Neuronal stem cell (in vitro differentiated cells): ENCODE measurements around the gene SYNE1.
A peak's percentile ranks its signal among the peaks of the same experiment; 100 is the strongest.

ENCODE experiments used
- DNase-seq: peaks from one replicate; pipeline ENCODE4 v3.0.0-alpha.2; 2013; ENCODE audit warnings: low spot score
- H2AFZ ChIP-seq: one replicate; pipeline ENCODE4 v1.6.1; 2013; ENCODE audit warnings: mild to moderate bottlenecking, low read length, inconsistent platforms
- H2AK5ac ChIP-seq: 2 replicates; pipeline ENCODE4 v1.6.1; 2013; ENCODE audit warnings: low read depth, mild to moderate bottlenecking, inconsistent platforms, low read length, moderate library complexity, mixed read lengths
- H2BK120ac ChIP-seq: 2 replicates; pipeline ENCODE4 v1.6.1; 2013; ENCODE audit warnings: low read depth, mild to moderate bottlenecking, inconsistent platforms, low read length, moderate library complexity, mixed read lengths
- H2BK12ac ChIP-seq: one replicate; pipeline ENCODE4 v1.6.1; 2013; ENCODE audit warnings: low read length, inconsistent platforms
- H2BK15ac ChIP-seq: 2 replicates; pipeline ENCODE4 v1.6.1; 2013; ENCODE audit warnings: mild to moderate bottlenecking, low read length, inconsistent platforms, mixed read lengths
- H2BK5ac ChIP-seq: one replicate; pipeline ENCODE4 v1.6.1; 2013; ENCODE audit warnings: inconsistent platforms, mild to moderate bottlenecking, low read length, moderate library complexity
- H3K14ac ChIP-seq: one replicate; pipeline ENCODE4 v1.6.1; 2013; ENCODE audit warnings: low read length, inconsistent platforms
- H3K18ac ChIP-seq: 2 replicates; pipeline ENCODE4 v1.6.1; 2013; ENCODE audit warnings: low read length, inconsistent platforms
- H3K23ac ChIP-seq: 2 replicates; pipeline ENCODE4 v1.6.1; 2013; ENCODE audit warnings: low read depth, mild to moderate bottlenecking, mixed read lengths, low read length, inconsistent platforms; ENCODE audit not compliant: poor library complexity
- H3K27ac ChIP-seq: replicated peaks from 3 replicates; pipeline ENCODE4 v1.5.1; 2013; ENCODE audit warnings: low read length, inconsistent platforms
- H3K27me3 ChIP-seq, 3 experiments: 2 replicates each; pipeline ENCODE4 v1.6.1; 2013; ENCODE audit warnings: low read length in 3 of 3, mild to moderate bottlenecking in 2 of 3, inconsistent platforms in 1 of 3, low read depth in 1 of 3, mixed read lengths in 1 of 3, moderate library complexity in 1 of 3; ENCODE audit not compliant: control insufficient read depth in 3 of 3, insufficient read depth in 3 of 3
- H3K36me3 ChIP-seq, 2 donors: replicated peaks in 1 of 2; 2 replicates each; pipeline ENCODE4 v1.6.1; 2013; ENCODE audit warnings: low read length in 2 of 2; ENCODE audit not compliant: control insufficient read depth in 2 of 2, insufficient read depth in 2 of 2
- H3K4ac ChIP-seq: 2 replicates; pipeline ENCODE4 v1.6.1; 2013; ENCODE audit warnings: inconsistent platforms, mild to moderate bottlenecking, low read length, moderate library complexity
- H3K4me1 ChIP-seq, 2 donors: 1 replicate in 1 of 2; 2 replicates in 1 of 2; pipeline ENCODE4 v1.6.1; 2013; ENCODE audit warnings: low read length in 2 of 2, low read depth in 1 of 2; ENCODE audit not compliant: control insufficient read depth in 2 of 2, insufficient read depth in 1 of 2
- H3K4me2 ChIP-seq: one replicate; pipeline ENCODE4 v1.6.1; 2013; ENCODE audit warnings: mild to moderate bottlenecking, low read length, inconsistent platforms; ENCODE audit not compliant: insufficient read depth, poor library complexity, severe bottlenecking
- H3K4me3 ChIP-seq, 2 donors: 2 replicates each; pipeline ENCODE4 v1.5.1; 2013; ENCODE audit warnings: low read length in 2 of 2, mild to moderate bottlenecking in 2 of 2, inconsistent platforms in 1 of 2, moderate library complexity in 1 of 2
- H3K79me1 ChIP-seq: one replicate; pipeline ENCODE4 v1.6.1; 2013; ENCODE audit warnings: low read depth, mild to moderate bottlenecking, inconsistent platforms, low read length, moderate library complexity
- H3K9ac ChIP-seq: one replicate; pipeline ENCODE4 v1.6.1; 2013; ENCODE audit warnings: mild to moderate bottlenecking, low read depth, low read length, inconsistent platforms; ENCODE audit not compliant: poor library complexity
- H3K9me3 ChIP-seq, 2 donors: replicated peaks in 1 of 2; 2 replicates each; pipeline versions ENCODE3 to v1.6.1; 2013; ENCODE audit warnings: low read length in 2 of 2, mild to moderate bottlenecking in 2 of 2, inconsistent platforms in 1 of 2, low read depth in 1 of 2, mixed read lengths in 1 of 2, moderate library complexity in 1 of 2; ENCODE audit not compliant: control insufficient read depth in 2 of 2, insufficient read depth in 1 of 2
- H4K8ac ChIP-seq: one replicate; pipeline ENCODE4 v1.6.1; 2013; ENCODE audit warnings: low read depth, mild to moderate bottlenecking, inconsistent platforms, low read length, moderate library complexity
- H4K91ac ChIP-seq: one replicate; pipeline ENCODE4 v1.6.1; 2013; ENCODE audit warnings: low read length, low read depth, mild to moderate bottlenecking, inconsistent platforms; ENCODE audit not compliant: poor library complexity
- WGBS, 2 donors: extraction: QIAGEN DNeasy Blood & Tissue Kit; methylation state at CpG; one replicate each; pipeline ENCODE4 v1.1.7; 2013; ENCODE audit warnings: missing lambda C conversion rate in 2 of 2, mixed read lengths in 1 of 2; ENCODE audit not compliant: insufficient read length in 2 of 2, insufficient replicate concordance in 1 of 2; ENCODE audit errors: extremely low coverage in 2 of 2; 5-methylcytosine and 5-hydroxymethylcytosine counted together

Gene SYNE1

DNA sequence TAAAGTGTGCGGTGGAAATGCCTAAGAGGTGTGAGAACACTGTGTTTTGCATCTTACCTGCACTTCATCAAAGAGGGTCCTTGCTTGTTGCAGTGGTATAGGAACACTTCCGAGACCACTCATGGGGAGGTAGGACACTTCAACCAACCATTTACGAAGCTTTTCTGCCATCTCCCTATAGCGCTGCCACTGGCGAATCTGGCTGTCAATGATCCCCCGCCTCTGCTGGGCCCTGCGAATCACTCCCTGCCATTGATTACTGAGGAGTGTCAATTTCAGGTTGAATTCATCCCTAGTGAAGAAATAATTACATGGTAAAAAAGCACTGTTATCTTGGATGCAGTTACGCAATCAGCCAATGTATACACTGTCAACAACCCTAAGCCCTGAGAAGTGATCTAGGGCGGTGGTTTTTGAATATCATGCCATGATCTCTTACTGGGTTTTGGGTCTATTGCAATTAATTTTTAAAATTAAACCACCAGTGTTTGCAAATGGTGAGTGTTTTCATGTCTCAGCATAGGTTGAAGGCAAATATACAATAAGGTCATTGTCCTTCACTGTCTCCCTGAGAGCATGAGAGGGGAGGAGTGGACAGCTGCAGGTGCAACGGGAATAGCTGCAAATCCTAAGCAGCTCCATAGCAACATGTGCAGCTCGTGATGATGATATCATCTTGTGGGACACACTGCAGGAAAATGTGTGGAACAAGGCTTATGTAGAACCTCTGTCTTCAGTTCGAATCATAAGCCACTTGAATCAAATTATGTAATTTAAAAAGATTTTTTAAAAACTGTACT, 429.0 kb downstream of the SYNE1 start:
- Histone ChIP-seq H3K4me3 (no peak overlapping the region), H2AFZ (no peak overlapping the region), H3K9ac (no peak overlapping the region), H3K9me3 (no peaks in the 10 kb centered on the region), H3K4me1 (no peaks in the 10 kb centered on the region), H3K23ac (no peak overlapping the region), H3K4ac (no peak overlapping the region), H2BK15ac (no peak overlapping the region), H3K18ac (no peak overlapping the region), H3K27ac (no peak overlapping the region), H3K79me1 (no peaks in the 10 kb centered on the region), H2AK5ac (no peak overlapping the region), H2BK5ac (no peak overlapping the region), H3K27me3 (no peaks in the 10 kb centered on the region), H3K4me2 (no peak overlapping the region), H2BK12ac (no peak overlapping the region), H3K36me3 (peaks cover 0 to 7% of the 10 kb centered on the region in 2 donors), H2BK120ac (no peak overlapping the region), H3K14ac (no peak overlapping the region), H4K8ac (no peak overlapping the region), H4K91ac (no peak overlapping the region)
- DNase-seq = no peak
- WGBS, 2 donors = no CpG with 5 or more reads among the region's 12 CpGs

DNA sequence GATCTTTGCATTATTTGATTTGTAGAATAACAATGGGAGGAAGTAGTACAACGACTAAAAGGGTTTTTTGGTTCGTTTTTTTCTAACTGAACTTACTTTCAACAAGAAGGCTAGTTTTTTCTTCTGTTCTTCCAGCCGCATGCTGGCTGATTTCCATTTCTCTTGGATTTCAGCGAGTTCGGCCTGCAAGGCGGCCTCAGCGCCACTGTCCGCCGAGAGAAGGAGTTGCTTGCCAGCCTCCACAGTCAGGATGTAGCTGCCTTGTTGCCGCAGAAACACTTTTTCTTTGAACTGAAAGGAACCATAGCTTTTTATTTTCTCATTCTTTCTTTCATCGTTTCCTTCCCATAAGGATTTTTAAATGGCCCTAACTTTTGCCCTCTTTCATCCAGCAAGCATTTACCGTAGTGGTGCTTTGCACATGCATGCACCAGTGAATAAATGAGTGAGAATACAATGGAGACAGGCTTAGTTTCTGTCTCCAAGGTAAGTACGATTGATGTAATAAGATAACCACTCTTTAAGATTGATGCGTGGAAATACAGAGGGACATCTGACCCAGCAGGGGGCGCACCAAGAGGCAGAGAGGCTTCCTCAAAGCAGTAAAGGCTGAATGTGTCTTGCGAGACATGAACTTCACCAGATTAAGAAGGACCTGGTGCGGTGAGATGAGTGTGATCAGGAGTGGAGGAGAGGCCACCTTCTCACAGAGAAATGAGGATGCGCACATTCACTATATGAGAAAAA, 430.9 kb downstream of the SYNE1 start:
- H3K36me3 ChIP-seq = peaks cover 0 to 7% of the 10 kb centered on the region in 2 donors

DNA sequence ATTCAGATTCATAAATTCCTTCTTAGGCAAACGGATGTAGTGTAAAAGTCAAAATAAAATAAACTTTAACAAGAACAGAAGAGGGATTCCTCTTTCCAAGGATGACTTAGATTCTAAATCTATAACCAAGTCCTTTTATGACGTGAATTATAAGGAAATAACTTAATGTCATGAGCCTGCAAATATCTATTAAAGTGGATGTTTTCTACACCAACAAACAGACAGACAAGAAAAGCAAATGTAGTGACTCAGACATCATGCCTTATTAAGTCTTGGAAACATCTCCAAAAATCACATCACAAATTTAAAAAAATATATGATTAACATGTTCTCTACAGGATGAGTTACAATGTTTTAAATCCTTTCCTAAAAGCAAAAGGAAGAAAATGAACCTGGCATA, 432.6 kb downstream of the SYNE1 start:
- Histone ChIP-seq H2BK5ac (no peak overlapping the region), H3K4me1 (peaks cover 0 to 3% of the 10 kb centered on the region in 2 donors), H3K9ac (no peak overlapping the region), H2AFZ (no peak overlapping the region), H3K4ac (no peak overlapping the region), H3K4me3 (no peak overlapping the region), H3K27me3 (no peaks in the 10 kb centered on the region), H3K14ac (no peak overlapping the region), H3K79me1 (no peaks in the 10 kb centered on the region), H3K4me2 (no peak overlapping the region), H2BK120ac (no peak overlapping the region), H3K36me3 (peaks cover 0 to 10% of the 10 kb centered on the region in 2 donors), H2BK15ac (no peak overlapping the region), H3K9me3 (no peaks in the 10 kb centered on the region), H4K91ac (no peak overlapping the region), H4K8ac (no peak overlapping the region), H3K18ac (no peak overlapping the region), H3K27ac (no peak overlapping the region), H2BK12ac (no peak overlapping the region), H2AK5ac (no peak overlapping the region), H3K23ac (no peak overlapping the region)
- WGBS, 2 donors = no CpG with 5 or more reads among the region's 2 CpGs
- DNase-seq = no peak

More for the DNA sequence above, 430.9 kb downstream of the SYNE1 start:
- Histone ChIP-seq H3K4me1 (no peaks in the 10 kb centered on the region), H4K91ac (no peak overlapping the region), H3K23ac (no peak overlapping the region), H3K9ac (no peak overlapping the region), H2BK5ac (no peak overlapping the region), H2AFZ (no peak overlapping the region), H2AK5ac (no peak overlapping the region), H3K9me3 (no peaks in the 10 kb centered on the region), H3K27ac (no peak overlapping the region), H3K27me3 (no peaks in the 10 kb centered on the region), H3K79me1 (no peaks in the 10 kb centered on the region), H2BK12ac (no peak overlapping the region), H3K14ac (no peak overlapping the region), H4K8ac (no peak overlapping the region), H2BK15ac (no peak overlapping the region), H3K18ac (no peak overlapping the region), H3K4me2 (peak overlapping the region; percentile 11), H2BK120ac (no peak overlapping the region), H3K4ac (no peak overlapping the region), H3K4me3 (no peak overlapping the region)
- no peak for DNase-seq
- WGBS, 2 donors = no CpG with 5 or more reads among the region's 18 CpGs

DNA sequence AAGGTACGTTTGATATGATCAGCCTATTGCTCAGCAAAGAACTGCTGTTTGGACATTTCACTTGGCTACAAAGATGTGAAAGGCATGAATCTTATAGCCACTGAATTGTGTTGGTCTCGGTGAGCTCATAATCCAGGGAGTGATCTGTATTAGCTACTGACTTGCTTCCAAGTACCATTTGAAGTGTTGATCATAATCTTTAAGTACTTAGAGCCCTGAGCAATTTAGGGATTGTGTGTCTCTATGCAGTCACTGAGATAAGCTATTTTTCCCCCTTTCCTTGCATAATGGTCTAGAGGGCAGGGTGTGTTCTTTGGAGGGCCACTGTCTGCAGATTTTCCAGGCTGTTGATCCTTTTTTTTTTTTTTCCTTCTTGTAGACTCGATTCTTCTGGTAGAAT, 436.0 kb downstream of the SYNE1 start:
- Histone ChIP-seq H2BK120ac (no peak overlapping the region), H3K4me3 (no peak overlapping the region), H3K79me1 (no peaks in the 10 kb centered on the region), H3K14ac (no peak overlapping the region), H3K4me2 (no peak overlapping the region), H3K9ac (no peak overlapping the region), H2AK5ac (no peak overlapping the region), H3K4ac (no peak overlapping the region), H3K18ac (no peak overlapping the region), H2BK15ac (no peak overlapping the region), H4K8ac (no peak overlapping the region), H3K27me3 (no peaks in the 10 kb centered on the region), H2BK5ac (no peak overlapping the region), H3K23ac (no peak overlapping the region), H2AFZ (no peak overlapping the region), H3K9me3 (peaks cover 0 to 2% of the 10 kb centered on the region in 2 donors), H3K27ac (no peak overlapping the region), H3K4me1 (peaks cover 0 to 3% of the 10 kb centered on the region in 2 donors), H2BK12ac (no peak overlapping the region), H4K91ac (no peak overlapping the region), H3K36me3 (peaks cover 0 to 8% of the 10 kb centered on the region in 2 donors)
- WGBS, 2 donors = no CpG with 5 or more reads among the region's 3 CpGs
- no peak for DNase-seq
